Measurements from ENCODE around the gene ARRB1.
A peak's percentile ranks its signal among the peaks of the same experiment; 100 is the strongest.
"Not testable (repeated sequence)": the region's sequence is repeated elsewhere in the genome, so short reads cannot be mapped to it uniquely, and the experiment has no call there.

ARRB1 gene

DNA sequence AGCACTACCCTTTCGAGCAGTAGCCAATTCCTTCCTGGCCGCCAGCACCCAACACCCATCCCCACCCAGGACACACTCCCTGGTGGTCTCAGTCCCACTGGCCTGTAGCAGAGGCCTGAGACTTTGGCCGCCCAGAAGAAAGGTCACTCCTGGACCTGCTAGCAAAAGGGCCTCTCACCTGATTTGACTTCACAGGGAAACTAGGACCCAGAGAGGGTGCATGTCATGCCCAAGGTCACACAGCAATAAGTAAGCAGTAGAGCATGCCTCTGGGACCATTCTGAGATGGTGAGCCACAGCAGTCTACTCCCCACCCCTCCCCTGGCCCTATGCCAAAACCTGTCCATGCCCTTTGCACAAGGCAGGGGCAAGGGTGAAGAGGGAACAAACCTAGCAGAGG is 7.3 kb downstream of the ARRB1 start:
- DNase-seq (ENCODE audit: low read depth in 2 of 2), result no peak

DNA sequence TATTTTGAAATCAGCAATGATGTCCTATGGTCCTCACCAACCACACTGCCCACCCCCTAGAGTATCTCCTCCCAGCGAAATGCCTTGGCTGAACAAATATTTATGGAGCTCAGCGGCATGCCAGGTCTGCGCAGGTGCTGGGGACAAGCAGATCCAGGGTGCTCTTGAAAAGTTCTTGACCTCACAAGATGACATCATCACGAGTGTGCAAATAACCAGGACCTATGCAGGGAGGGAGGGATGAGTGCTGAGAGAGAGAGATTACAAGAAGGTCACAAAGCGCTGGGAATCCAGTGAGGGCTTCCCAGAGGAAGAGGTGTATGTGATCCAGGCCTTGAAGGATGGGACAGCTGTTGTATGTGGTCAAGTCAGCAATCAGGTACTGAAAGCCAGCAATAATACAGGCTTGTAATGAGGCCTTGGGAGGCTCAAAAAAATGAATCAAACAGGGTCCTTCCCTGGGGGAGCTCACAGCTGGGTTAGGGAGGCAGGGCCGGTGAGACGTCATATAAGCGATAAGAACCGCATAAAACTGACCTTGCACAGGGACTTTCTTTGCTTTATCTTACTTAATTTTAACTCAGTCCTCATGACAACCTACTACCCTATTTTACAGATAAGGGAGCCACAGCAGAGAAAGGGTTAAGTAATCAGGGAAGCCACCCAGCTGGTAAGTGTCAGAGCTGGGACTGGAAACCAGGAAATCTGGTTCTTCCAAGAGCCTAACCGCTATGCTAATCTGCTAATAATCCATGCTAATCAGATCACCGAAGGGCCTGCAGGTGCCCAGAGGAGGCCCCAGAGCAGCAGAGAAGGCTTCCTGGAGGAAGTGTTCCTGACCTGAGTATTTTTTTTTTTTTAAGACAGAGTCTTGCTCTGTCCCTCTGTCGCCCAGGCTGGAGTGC is 8.2 kb downstream of the ARRB1 start:
- no peak for DNase-seq (ENCODE audit: low read depth in 2 of 2)

DNA sequence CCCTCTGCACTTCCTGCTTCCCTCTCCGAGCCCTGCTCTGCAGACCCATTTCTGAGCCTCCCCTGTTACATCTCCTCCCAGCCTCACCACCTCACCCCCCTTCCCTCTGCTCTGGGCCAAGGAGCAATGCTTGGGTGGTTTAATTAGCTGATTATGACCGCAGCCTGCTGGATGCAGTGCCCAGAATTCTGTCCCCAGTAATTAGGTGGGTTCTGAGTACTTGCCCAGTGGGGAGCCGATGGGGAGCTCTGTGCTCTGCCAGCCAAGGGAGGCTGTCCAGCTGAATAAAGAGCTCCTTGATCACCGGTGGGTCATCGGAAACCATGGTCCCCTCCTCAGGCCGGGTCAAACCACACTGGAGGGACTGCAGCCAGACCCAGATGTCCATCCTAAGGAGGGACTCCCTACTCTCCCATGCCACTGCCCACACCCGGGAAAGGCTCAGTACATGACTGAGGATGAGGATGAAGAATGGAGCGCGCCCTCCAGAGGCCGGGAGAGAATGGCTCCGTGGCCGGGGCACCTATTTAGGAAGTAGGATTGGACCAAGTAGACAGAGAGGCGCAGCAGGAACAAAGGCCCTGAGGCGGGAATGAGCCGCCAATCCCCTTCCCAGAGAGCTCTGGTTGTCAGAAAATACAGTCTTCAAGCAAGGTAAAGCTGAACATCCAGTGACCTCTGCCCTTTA is 9.1 kb downstream of the ARRB1 start:
- DNase-seq (ENCODE audit: low read depth in 2 of 2), result no peak

DNA sequence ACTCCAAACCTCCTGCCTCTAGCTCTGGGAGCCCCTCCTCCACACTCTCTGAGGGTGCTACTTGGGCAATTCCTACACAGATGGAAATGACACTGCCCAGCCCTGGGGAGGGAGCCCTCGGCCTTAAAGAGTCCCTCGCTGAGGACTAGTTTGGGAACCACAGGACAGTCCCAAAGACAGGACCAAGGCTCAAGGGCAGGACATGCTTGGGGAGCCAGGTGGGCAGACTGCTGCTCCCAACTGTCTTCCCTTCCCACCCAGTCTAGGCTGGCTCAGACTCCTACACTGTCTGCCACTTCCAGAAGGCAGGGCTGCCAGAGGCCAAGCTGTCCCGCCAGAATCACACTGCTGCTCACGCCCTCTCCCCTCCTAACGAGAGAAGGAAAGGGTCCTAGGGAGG is 9.8 kb downstream of the ARRB1 start:
- DNase-seq (ENCODE audit: low read depth in 2 of 2), result no peak

DNA sequence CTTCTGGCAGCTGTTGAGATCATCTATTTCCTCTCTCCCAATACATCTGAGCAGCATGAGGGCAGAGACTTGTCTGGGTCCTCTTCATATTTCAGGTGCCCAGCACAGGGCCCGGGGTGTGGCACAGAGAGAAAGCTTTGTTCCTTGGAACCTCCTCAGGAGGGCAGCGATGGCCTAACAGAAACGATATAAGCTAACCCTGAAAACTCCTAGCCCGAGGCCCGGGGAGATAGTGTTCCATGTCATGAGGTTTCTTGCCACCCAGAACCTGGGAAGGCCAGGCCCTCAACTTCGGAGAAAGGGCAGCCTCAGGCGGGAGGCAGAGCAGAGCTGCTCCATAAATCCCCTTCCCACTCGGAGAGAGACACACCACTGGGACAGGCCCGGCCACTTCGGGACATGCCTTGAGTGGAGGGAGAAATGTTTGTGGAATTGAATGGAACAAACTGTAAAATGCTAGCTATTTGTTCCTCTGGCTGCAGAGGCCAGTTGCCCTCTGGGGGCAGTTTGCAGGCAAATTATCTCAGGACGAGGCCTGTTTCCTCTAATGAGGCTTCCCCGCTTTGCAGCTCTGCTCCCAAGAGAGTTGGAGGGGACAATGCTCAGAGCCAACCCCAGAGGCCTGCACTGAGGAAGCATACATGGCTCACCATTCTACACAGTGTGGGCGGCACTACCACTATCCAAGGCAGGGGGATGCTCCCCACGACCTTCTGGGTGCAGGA is 11.6 kb downstream of the ARRB1 start:
- DNase-seq (ENCODE audit: low read depth in 2 of 2), result no peak

DNA sequence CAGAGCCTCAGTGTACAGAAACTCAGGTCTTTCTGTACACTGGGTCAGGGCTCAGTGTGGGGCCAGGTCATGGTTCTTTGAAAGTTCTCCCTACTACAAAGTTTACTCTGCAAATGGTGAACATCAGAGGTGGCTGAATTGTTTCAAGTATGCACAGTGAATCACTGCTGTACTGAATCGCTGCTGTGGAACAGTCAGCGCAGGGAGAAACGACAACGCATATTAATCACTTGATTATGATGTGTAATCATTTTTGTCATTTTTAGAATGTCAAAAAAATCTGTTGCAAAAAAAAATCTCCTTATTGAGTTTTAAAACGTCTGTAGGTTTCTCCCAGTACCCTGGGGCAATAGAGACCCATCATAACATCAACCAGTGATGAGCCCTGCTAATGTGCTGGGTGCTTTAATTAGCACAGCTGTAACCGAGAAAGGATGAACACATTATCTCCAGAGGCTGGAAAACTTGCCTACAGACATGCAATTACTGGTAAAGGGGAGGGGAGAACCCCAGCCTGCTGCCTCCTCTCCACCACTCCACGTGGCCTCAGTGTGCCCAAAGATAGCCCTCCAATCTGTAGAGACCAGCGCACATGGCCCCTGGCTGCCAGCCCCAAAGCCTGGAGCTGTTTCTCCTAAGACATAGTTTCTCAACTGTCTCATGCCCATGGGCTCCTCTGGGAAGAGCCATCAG is 12.8 kb downstream of the ARRB1 start:
- no peak for DNase-seq (ENCODE audit: low read depth in 2 of 2)

DNA sequence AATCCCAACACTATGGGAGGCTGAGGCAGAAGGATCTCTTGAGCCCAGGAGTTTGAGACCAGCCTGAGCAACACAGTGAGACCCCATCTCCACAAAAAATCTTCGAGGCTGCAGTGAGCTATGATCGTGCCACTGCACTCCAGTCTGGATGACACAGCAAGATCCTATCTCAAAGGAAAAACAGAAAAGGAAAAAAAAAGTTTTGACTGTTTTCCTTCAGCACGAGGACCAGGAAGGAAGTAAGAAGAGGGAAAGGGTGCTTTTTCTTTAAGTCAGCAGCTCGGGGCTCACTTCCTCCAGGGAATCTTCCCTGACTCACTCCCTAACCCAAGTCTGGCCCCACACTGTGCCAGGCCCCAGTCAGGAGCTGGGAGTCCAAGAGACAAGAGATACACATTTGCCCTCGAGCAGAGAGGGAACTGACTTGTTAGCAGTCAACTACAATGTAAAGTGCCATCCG is 14.2 kb downstream of the ARRB1 start:
- DNase-seq (ENCODE audit: low read depth in 2 of 2), result no peak

DNA sequence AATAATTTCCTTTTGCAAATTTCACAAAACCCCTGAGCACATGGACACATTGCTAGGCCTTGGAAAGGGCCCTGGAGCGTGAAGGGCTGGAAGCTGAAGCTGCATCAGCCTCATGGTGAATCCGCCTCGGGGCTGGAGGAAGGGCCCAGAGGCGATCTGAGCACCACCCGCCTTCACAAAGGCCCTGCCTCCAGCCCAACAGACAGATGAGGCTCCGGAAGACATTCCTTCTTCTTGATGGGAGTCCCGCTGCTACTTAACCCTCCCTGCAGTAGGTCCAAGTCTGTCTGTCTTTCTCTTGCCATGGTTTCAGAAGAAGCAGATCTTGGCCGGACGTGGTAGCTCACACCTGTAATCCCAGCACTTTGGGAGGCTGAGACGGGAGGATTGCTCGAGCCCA is 16.5 kb downstream of the ARRB1 start:
- DNase-seq (ENCODE audit: low read depth in 2 of 2), result no peak

DNA sequence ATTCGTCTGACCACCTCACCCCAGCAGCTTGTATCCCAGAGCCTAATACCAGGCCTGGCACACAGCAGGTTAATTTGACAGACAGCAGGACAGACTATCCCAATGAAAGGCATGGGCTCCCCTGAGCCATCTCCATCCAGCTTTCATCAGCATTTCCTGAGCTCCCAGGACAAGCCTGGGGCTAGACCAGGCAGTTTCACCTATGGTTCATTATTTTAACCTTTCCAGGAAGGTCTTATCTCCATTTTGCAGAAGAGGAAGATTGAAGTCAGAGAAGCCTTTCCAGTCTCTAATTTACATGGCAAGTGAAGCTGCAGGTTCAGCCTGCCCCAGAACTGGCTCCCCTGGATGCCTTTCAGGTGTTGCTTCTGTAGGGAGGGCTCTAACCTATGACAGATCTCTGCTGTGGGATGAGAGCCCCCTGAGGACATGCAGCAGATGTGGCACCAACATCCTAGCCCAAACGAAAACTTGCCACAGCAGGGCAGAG is 17.0 kb downstream of the ARRB1 start:
- no peak for DNase-seq (ENCODE audit: low read depth in 2 of 2)

DNA sequence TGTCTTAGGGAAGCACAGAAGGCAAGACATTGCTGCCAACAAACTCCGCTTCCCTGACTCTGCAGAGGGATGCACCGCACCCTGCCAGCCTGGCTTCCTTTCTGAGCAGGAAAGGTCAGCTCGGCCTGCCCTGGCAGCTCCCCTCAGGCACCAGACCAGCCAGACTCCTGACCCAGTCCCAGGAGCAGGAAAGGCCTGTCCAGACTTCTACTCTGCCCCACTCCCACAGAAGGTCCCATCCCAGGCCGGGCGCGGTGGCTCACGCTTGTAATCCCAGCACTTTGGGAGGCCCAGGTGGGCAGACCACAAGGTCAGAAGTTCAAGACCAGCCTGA is 17.7 kb downstream of the ARRB1 start:
- no peak for DNase-seq (ENCODE audit: low read depth in 2 of 2)

DNA sequence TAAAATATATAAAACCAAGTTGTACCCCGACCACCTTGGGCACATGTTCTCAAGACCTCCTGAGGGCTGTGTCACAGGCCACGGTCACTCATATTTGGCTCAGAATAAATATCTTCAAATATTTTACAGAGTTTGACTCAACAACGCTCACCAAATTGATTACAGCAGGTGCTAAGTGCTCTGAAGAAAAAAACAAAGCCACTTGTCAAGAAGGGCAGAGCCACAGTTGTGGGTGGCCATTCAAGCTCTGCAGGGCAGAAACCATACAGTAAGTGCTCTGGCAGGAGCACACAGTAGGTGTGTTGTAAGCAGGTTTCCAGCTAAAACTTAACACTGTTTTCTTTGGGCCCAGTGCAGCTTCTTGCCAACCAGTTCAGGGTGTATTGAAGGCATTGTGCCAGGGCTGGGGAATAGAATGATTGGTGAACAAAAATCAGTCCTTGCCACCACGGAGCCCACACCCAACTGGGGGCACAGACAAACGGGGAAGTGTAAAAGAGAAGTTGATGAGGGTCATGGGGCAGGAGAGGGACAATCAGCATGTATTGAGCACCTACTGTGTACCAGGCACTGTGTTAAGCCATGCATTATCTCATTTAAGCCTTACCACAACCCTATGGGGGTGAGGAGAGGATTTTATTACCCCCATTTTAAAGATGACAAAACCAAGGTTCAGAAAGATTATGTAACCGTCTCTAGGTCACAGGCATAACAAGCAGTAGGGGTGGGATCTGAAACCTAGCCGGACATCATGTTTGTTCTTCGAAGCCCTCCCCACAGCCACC is 18.2 kb downstream of the ARRB1 start:
- no peak for DNase-seq (ENCODE audit: low read depth in 2 of 2)

DNA sequence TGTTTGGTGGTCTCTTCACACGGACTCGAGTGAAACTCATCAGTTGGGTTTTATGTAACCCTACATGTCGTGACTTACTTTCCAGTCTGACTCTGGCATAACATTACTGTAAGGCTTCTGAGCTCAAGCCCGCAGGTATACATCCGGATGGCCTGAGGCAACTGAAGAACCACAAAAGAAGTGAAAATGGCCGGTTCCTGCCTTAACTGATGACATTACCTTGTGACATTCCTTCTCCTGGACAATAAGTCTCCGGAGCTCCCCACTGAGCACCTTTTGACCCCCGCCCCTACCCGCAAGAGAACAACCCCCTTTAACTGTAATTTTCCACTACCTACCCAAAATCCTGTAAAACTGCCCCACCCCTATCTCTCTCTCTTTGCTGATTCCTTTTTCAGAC is 19.7 kb downstream of the ARRB1 start:
- not testable (repeated sequence) for DNase-seq (ENCODE audit: low read depth in 2 of 2)

DNA sequence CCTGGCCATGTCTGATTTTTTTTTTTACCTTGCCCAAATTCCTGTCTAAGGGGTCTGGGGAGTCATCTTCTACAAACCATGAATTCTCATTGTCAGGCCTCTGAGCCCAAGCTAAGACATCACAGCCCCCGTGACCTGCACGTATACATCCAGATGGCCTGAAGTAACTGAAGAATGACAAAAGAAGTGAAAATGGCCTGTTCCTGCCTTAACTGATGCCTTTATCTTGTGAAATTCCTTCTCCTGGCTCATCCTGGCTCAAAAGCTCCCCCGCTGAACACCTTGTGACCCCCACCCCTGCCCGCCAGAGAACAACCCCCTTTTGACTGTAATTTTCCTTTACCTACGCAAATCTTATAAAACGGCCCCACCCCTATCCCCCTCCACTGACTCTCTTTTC is 20.2 kb downstream of the ARRB1 start:
- not testable (repeated sequence) for DNase-seq (ENCODE audit: low read depth in 2 of 2)

DNA sequence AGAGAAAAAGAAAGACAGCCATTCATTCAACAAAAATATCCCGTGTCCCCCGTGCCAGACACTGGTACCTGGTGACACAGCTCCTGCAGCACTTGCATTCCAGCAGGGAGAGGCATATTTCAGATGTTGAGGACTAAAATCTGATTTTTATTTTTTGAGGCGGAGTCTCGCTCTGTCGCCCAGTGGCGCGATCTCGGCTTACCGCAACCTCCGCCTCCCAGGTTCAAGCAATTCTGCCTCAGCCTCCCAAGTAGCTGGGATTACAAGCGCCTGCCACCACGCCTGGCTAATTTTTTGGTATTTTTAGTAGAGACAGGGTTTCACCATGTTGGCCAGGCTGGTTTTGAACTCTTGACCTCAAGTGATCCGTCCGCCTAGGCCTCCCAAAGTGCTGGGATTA is 20.6 kb downstream of the ARRB1 start:
- DNase-seq (ENCODE audit: low read depth in 2 of 2), result not testable (repeated sequence)

DNA sequence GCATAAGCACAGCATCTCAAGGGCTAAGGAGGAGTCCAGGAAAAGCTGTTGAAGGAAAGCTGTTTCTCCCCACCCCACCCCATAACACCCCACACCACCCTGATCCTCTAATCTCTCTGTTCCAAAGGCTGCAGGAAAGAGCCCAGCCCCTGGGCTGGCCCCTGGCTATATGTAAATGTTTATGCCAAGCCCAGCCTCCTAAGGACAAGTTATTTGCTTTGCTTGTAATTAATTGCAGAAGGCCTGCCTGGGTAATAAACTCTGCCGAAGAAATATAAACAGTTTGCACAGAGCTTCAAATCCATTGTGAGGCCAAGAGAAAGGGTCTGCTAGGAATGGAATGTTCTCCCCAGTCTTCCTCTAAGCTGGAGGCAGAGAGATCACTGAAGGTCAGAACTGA is 21.2 kb downstream of the ARRB1 start:
- no peak for DNase-seq (ENCODE audit: low read depth in 2 of 2)

DNA sequence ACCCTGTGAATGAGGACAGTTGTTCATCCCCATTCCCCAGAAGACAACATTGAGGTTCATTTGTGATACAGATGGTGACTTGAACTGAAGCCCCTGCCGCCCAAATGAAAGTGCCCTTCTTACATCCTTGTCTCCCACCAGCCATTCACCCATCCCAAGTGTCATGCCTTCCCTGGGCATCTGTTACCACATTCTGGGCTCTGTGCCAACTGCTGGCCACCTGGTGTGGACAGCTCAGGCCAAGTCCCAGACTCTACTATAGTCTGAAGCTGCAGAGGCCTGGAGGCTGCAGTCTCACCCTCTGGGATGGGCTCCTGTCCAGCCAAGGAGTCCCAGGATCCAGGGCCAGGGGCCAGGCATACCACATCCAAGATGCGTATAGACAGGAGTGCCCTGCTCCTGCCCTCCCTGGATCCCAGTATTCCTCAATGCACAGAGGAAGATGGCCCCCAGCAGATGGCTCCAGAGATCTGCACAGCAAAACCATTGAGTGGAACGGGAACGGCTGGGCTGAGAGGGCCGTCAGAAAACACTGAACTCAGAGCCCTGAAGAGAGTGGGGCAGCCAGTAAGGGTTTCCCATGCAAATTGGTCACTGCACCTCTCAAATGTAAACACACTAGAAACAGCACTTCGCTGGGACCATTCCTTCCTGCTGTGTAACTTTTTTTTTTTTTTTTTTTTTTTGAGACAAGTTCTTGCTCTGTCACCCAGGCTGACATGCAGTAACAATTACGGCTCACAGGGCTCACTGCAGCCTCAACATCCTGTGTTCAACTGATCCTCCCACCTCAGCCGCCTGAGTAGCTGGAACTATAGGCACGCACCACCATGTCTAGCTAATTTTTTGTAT is 22.8 kb downstream of the ARRB1 start:
- peak in 1 of 2 experiments; percentile 34 for DNase-seq (ENCODE audit: low read depth in 2 of 2)

DNA sequence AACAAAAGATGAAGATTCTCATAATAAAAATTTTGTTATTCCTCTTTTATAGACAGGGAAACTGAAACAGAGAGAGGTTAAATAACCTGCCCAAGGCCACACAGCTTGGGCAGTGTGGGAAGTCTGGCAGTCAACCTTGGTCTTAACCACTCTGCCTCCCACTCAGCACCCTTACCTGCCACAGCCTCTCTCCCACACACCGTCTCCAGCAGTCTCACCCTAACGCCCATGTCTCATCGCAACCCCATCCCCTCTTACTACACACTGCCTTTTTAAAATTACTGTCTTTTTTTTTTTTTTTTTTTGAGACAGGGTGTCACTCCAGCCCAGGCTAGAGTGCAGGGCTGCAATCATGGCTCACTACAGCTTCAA is 25.0 kb downstream of the ARRB1 start:
- no peak for DNase-seq (ENCODE audit: low read depth in 2 of 2)

DNA sequence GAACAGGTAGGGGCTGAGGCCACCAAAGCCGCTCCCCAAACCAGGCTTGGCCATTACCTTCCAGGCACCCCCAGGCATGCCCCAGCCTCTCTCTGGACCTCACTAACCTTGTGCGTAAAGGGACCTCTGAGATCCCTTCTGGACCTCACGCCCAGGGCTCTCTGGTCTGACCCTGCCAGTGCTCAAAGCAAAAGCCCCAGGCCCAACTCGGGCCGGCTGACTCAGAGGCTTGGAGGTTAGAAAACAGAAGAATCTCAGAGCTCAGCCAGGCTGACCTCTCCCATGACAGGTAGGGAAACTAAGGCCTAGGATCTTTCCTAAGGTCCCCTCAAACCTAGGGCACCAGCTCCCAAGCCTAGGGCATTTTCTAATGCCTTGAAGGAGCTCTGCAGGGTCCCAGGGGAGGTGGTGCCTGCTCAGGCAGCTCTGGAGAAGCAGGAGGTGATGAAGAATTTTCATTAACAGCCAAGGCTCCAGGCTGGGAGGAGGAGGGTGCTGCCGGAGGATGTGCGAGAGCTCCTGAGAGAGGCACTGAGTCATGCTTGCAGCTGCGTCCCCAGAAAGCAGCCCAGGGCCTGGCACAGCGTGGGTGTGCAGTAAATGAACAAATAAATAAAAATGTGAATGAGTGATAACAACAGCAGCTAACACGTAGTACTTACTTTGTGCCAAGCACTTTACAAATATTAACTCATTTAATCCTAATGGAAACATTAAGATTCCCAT is 25.6 kb downstream of the ARRB1 start:
- DNase-seq (ENCODE audit: low read depth in 2 of 2), result peak in 1 of 2 experiments; percentile 21

DNA sequence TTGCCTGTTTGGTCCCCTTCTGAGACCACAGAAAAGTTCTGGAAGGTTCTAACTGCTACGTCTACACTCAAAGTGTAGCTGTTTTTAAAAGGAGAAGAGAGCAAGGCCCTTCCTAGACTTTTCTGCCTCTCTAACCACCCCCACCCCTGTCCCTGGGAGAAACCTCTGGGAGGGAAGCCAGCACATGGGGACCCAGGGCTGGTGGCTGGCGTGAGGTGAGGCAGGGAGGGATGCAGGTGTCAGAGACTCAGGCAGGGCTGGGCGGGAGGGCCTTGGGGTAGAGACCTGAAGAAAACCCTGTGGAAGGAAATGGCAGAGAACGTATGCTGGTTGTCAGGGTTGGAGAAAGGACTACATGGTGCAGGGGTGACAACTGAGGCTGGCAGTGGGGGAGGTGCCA is 26.7 kb downstream of the ARRB1 start:
- DNase-seq (ENCODE audit: low read depth in 2 of 2), result no peak
